Esophagus squamous epithelium (tissue), 5 donors: Measurements from ENCODE around the gene ONECUT3. TPM values are rescaled to one million over a fixed set of nuclear protein-coding genes. Genes with fewer than 3 reads are reported as not detected.
A peak's percentile ranks its signal among the peaks of the same experiment; 100 is the strongest.

Source experiments
- DNase-seq: peaks from one replicate; lab custom pipeline; 2025; lab: John Stamatoyannopoulos, UW
- H3K27ac ChIP-seq, 4 donors: fragments of 200-600 bp; sonication (generic); one replicate each; pipeline ENCODE4 v1.5.1; 2016 to 2019; ENCODE audit warnings: mild to moderate bottlenecking in 1 of 4
- H3K27me3 ChIP-seq, 4 donors: fragments of 200-600 bp; sonication (generic); 1 replicate in 3 of 4; 2 replicates in 1 of 4; pipeline versions ENCODE4 v1.5.1 to v1.6.0; 2017 to 2021; ENCODE audit warnings: antibody characterized with exemption in 1 of 4
- H3K36me3 ChIP-seq, 3 donors: fragments of 200-600 bp; sonication (generic); one replicate each; pipeline ENCODE4 v1.5.1; 2016 to 2019
- H3K4me1 ChIP-seq, 3 donors: fragments of 200-600 bp; sonication (generic); one replicate each; pipeline ENCODE4 v1.5.1; 2017 to 2019
- H3K4me3 ChIP-seq, 4 donors: fragments of 200-600 bp; sonication (generic); 1 replicate in 3 of 4; 2 replicates in 1 of 4; pipeline ENCODE4 v1.5.1; 2016 to 2019; ENCODE audit warnings: mild to moderate bottlenecking in 2 of 4, moderate library complexity in 1 of 4
- H3K9me3 ChIP-seq, 3 donors: fragments of 200-600 bp; sonication (generic); one replicate each; pipeline ENCODE4 v1.5.1; 2016 to 2019
- POLR2A ChIP-seq, 4 donors: fragments of 450-650 bp; IDR thresholded peaks; one replicate each; pipeline ENCODE4 v1.6.1; 2017; ENCODE audit warnings: antibody characterized with exemption in 4 of 4, mild to moderate bottlenecking in 4 of 4, moderate library complexity in 3 of 4
- WGBS, 2 donors: methylation state at CpG; one replicate each; pipeline ENCODE4 v1.1.5; 2018; 5-methylcytosine and 5-hydroxymethylcytosine counted together
- intact Hi-C: fragments of 100-400 bp; cut with DNase I; formaldehyde crosslinking; loops from one replicate; pipeline ENCODE4 v1.15.0; 2022
- total RNA-seq, 4 donors: library from RNA; depleted of rRNA; stranded (reverse); fragments of >200 nt; gene quantifications; one replicate each; pipeline ENCODE4 v1.1.0, GENCODE V29; 2016
- TF ChIP-seq, protein P1 (sequence below), 6 experiments: fragments of 450-650 bp in 4 of 6; fragments of 200-600 bp in 2 of 6; sonication (generic) in 2 of 6; IDR thresholded peaks; one replicate each; pipeline ENCODE4 v1.5.1; 2016 to 2019; ENCODE audit warnings: antibody characterized with exemption in 6 of 6, mild to moderate bottlenecking in 4 of 6, moderate library complexity in 4 of 6
- donor health status: DM: yes; HTN: yes; CAD: no.

Gene ONECUT3
- total RNA-seq, 4 donors from 2014 or later, result not detected

DNA sequence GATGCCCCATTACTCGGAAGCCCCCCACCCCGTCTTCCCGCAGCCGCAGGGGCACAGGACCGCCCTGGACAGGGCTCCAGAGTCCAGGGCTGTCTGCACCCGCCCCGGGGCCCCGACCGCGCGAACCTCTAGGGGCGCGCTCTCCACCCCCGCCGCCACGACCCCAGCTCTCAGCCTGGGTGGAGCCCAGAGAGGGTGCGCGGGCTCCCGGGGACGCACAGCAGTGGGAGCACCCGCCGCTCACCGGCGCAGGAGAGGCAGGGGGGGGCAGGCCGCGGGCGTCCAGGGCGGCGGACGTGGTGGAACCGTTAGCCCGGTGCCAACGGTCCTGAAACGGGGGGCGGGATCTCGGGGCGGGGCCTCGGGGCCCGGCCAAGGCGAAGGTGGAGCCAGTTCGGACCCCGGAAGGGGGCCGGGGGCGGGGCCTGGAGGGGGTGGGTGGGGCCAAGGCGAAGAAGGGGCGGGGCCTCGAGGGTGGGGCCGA is 58.7 kb downstream of the ONECUT3 start, which contains the start of gene ATP8B3:
Gene ATP8B3, minus strand, starts transcription at position 335 of the 484 bp plus-strand sequence. CDS start 540 bp downstream, outside the sequence.
- Histone ChIP-seq H3K4me1 (peaks cover 18 to 60% (median 25%) of the 10 kb centered on the region in 3 donors), H3K4me3 (peak within 1 kb of the TSS; percentile 30 to 65 (median 57)), H3K36me3 (peaks cover 16 to 27% (median 19%) of the 10 kb centered on the region in 3 donors), H3K27me3 (no peaks in the 10 kb centered on the region), H3K27ac (peak within 1 kb of the TSS; percentile 80 to 89 (median 84)), H3K9me3 (no peaks in the 10 kb centered on the region)
- WGBS, 2 donors, result 0 to 4% methylated on average over 4 to 7 of the region's 48 CpGs
- TF ChIP-seq, protein P1, sequence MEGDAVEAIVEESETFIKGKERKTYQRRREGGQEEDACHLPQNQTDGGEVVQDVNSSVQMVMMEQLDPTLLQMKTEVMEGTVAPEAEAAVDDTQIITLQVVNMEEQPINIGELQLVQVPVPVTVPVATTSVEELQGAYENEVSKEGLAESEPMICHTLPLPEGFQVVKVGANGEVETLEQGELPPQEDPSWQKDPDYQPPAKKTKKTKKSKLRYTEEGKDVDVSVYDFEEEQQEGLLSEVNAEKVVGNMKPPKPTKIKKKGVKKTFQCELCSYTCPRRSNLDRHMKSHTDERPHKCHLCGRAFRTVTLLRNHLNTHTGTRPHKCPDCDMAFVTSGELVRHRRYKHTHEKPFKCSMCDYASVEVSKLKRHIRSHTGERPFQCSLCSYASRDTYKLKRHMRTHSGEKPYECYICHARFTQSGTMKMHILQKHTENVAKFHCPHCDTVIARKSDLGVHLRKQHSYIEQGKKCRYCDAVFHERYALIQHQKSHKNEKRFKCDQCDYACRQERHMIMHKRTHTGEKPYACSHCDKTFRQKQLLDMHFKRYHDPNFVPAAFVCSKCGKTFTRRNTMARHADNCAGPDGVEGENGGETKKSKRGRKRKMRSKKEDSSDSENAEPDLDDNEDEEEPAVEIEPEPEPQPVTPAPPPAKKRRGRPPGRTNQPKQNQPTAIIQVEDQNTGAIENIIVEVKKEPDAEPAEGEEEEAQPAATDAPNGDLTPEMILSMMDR (IDR thresholded peaks at IDR 0.05), result peak in 2 of 6 experiments; percentile 9 to 27
- no peak for TF ChIP-seq POLR2A (IDR thresholded peaks at IDR 0.05)
- no peak for DNase-seq
- intact Hi-C loops, result no loop called here

DNA sequence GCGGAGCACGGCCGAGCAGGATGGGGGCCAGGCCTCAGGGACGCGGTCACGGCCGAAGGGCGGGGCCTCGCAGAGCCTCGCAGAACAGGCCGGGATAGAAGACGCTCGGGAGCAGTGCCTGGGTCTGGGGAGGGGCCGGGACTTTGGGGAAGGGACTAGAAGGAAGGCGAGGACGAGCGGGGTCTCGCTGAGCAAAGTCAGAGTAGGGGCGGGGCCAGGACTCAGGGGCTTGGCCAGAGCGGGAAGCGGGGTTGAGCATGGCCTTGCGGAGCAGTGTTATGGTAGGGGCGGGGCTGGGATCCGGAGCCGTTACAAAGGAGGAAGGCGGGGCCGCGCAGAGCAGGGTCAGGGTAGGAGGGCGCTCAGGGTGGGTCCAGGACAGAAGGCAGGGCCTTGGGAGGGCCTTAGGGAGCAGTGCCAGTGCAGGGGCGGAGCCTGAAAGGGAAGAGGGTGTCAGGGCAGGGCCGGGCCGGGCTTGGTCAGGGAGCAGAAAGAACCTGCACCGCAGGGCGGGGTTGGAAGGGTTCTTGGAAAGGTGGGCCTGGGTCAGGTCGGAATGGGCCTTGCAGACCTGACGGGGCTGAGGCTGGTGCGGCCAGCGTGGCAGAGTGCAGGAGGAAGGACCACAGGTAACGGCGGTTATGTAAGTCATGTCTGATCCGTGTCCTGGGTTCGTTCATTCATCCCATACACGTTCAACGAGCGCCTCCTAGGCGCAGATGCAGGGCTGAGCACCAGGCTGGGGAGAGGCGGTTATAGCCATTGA is 59.3 kb downstream of the ONECUT3 start:
- peak; percentile 83 for DNase-seq
- Histone ChIP-seq H3K9me3 (no peaks in the 10 kb centered on the region), H3K4me1 (peaks cover 18 to 55% (median 25%) of the 10 kb centered on the region in 3 donors), H3K36me3 (peaks cover 21 to 33% (median 25%) of the 10 kb centered on the region in 3 donors), H3K4me3 (peak overlapping the region; percentile 30 to 65 (median 57)), H3K27me3 (no peaks in the 10 kb centered on the region), H3K27ac (peak overlapping the region; percentile 80 to 89 (median 84))
- intact Hi-C loops, result no loop called here
- TF ChIP-seq, protein P1 (IDR thresholded peaks at IDR 0.05), result peak in 5 of 6 experiments; percentile 10 to 69 (median 42)
- TF ChIP-seq POLR2A (IDR thresholded peaks at IDR 0.05), result peak in 1 of 4 donors; percentile 24
- WGBS, 2 donors, result 0 to 1% methylated on average over 33 to 38 of the region's 47 CpGs

DNA sequence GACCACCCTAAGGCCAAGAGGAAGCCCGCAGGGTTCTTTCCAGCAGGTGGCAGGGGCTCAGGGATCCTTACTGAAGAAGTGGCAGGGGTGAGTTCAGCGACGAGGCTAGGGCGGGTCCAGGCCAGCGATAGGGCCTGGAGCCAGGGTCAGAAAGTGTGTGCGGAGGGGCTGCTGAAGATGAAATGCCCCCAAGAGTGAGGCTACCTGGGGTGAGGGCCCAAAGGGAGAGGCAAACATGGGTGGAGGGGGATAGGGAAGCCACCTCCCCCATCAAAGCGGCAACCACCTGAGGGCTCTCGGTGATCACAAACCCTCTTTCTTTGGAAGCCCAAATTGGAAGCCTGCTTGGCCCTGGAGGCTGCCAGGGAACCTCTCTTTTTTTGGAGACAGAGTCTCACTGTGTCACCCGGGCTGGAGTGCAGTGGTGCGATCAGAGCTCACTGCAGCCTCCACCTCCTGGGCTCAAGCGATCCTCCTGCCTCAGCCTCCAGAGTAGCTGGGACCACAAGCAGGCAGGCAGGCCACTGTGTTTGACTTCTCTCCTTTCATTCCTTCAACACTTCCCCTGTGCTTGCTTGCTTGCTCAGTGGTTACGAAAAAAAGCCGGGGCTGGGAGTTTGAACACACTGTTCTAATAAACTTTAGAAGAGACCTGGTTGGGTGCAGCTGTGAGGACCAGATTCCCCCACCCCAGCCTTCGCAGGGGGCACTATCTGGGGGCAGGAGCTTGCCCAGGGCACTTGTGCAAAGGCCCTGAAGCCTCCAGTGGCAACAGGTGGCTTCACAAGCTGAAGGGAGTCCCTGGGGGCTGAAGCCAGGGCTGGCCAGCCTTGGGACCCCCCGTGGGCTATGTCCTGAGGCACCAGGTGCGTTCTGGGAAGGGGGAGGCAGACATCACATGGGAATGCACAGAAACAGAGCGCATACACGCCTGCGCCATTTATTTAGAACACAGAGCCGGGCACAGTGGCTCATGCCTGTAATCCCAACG is 60.2 kb downstream of the ONECUT3 start:
- Histone ChIP-seq H3K9me3 (no peaks in the 10 kb centered on the region), H3K4me1 (peaks cover 18 to 46% (median 25%) of the 10 kb centered on the region in 3 donors), H3K36me3 (peaks cover 29 to 42% (median 34%) of the 10 kb centered on the region in 3 donors), H3K4me3 (peak overlapping the region; percentile 30 to 65 (median 57)), H3K27me3 (no peaks in the 10 kb centered on the region), H3K27ac (peak overlapping the region; percentile 80 to 89 (median 84))
- intact Hi-C loops, result no loop called here
- no peak for DNase-seq
- WGBS, 2 donors, result 39 to 55% methylated on average over 11 to 19 of the region's 21 CpGs
- TF ChIP-seq POLR2A (IDR thresholded peaks at IDR 0.05), result no peak
- TF ChIP-seq, protein P1 (IDR thresholded peaks at IDR 0.05), result no peak

DNA sequence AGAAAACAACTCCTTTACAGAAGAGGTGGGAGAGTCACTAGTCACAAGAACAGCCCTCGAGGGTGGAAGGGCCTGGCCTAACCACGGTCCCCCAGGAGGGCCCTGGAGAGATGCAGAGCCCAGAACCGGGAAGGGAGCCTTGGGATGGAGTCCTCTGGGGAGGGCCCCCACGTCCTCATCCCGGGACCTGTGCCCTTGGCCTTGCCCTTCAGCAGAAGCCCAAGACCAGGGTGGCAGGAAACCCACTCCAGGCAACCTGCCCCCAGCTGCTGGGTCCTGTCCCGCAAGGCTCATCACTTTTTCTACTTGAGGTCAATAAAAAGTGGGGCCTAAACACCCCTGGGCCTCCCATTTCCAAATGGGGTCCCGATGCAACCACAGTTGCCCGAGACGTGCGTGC is 61.1 kb downstream of the ONECUT3 start:
- 66 to 68% methylated on average over 5 to 7 of the region's 10 CpGs for whole genome bisulfite sequencing, 2 donors
- no peak for DNase-seq
- H3K27ac ChIP-seq, result no peak overlapping the region
- TF ChIP-seq, protein P1 (IDR thresholded peaks at IDR 0.05), result no peak
- TF ChIP-seq POLR2A (IDR thresholded peaks at IDR 0.05), result no peak
- peaks cover 39 to 51% (median 43%) of the 10 kb centered on the region in 3 donors for H3K36me3 ChIP-seq
- intact Hi-C loops, result no loop called here
- no peak overlapping the region for H3K4me3 ChIP-seq
- H3K9me3 ChIP-seq, result no peaks in the 10 kb centered on the region
- no peaks in the 10 kb centered on the region for H3K27me3 ChIP-seq
- H3K4me1 ChIP-seq, result peaks cover 18 to 41% (median 25%) of the 10 kb centered on the region in 3 donors
